Measurements from ENCODE around the gene IL12RB2.

The IL12RB2 gene

DNA sequence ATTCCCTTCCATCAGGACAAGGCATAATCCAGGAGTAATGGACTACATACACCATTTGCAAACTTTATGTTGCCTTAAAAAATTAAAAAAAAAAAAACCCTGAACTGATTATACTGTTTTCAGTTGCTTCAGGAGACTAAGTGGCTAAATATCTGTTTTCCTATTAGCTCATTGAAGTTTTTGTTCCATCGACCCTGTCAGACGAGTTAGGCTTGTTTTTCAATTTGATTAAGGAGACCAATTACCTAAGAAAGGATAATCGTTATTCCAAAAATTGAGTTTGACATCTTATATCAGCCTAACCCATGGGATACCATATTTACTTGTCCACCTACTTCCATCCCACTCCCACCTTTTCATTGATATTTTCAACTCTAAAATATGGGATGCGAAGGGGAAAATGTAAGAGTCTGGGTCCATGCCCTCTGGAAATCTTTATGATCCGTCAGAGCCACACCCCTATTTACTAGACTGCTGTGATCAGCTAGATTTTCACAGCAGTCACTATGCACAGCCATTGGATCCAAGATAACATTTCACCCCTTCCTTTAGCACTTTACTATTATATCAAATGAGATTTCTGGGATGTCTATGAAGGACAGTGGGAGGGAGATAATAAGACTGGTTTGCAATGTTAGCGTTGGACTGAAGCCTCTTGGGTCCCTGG is 41.0 kb downstream of the IL12RB2 start:
- DNase-seq = no peak

DNA sequence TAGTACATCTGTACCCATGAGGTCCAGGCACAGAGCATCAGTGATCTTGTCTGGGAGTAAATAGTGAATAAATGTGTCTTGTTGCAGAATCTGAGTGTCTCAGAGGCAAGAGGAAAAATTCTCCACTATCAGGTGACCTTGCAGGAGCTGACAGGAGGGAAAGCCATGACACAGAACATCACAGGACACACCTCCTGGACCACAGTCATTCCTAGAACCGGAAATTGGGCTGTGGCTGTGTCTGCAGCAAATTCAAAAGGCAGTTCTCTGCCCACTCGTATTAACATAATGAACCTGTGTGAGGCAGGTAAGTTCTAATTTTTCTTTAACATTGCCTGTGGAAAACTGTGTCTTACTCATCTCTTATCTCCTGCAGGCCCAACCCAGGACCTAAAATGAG is 43.1 kb downstream of the IL12RB2 start:
- no peak for DNase-seq

DNA sequence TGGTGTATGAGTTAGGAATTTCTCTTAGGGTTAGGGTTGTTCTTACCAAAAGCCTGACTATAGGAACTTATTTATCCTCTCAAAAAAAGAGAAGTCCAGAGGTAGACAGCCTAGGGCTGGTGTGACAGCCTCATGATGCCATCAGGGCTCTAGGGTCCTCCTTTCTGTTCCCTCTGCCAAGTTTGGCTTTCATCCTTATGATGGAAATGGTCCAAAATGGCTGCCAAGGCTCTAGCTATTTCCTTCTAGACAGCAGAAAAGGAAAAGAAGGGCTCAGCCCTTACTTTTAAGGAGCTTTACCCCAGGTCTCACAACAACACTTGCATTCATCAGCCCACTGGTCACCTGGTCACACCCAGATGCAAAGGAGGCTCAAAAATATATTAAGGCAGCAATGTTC is 44.5 kb downstream of the IL12RB2 start:
- DNase-seq = no peak

DNA sequence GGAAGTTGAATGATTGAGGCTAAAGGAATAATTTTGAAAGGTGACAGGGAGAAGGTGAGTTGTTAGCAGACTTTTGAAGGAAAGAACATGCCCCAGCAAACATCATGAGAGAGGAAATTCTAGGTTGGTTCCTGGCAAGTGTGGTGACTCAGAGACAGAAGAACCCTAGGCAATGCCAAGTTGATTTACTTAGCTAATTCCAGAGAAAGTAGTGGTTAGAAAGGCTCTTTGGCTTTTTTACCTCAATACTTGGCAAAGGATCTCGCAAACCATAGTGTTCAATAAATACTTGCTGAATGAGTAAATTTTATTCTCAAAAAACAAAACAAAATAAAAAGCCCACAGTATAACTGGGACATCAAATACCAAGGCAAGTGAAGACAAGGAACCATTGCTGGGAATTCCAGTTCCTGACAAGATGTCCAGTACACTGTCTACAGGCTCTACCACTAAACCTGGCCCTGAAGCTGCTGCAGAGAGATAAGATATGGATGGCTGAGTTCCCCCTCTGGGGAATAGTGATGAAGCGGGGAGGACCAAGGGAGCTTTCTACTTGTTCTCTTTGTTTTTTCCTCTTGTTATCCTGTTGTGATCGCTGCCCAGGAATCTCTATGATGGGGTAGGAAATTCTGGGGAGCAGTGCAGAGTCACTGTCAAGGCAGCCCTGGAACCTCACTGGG is 48.2 kb downstream of the IL12RB2 start:
- DNase-seq = no peak

DNA sequence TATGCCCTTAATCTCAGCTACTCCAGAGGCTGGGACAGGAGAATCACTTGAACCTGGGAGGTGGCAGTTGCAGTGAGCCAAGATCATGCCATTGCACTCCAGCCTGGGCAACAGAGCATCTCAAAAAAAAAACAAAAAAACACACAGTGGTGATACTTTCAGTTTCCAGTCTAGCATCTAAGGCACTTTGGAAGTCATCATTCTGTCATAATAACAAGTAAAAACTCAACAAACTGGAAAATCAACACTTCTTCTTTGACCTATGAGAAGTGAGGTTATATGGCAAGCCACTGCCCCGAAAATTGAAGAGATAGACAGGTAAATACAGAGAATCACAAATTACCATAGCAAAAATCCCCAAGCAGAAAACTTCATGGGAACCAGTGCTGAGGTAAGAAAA is 51.9 kb downstream of the IL12RB2 start:
- no peak for DNase-seq

DNA sequence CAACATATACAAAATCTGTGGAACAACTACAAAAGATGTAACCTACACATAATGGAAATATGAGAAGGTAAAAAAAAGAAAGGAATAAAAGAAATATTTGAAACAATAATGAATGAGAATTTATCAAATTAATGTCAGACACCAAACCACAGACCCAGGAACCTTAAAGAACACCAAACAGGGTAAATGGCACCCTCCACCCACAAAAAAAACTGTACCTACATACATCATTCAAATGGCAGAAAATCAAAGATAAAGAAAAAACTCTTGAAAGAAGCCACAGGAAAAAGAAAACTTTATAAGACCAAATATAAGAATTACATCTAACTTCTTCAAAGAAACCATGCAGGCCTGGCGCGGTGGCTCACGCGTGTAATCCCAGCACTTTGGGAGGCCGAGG is 54.0 kb downstream of the IL12RB2 start:
- DNase-seq = no peak

DNA sequence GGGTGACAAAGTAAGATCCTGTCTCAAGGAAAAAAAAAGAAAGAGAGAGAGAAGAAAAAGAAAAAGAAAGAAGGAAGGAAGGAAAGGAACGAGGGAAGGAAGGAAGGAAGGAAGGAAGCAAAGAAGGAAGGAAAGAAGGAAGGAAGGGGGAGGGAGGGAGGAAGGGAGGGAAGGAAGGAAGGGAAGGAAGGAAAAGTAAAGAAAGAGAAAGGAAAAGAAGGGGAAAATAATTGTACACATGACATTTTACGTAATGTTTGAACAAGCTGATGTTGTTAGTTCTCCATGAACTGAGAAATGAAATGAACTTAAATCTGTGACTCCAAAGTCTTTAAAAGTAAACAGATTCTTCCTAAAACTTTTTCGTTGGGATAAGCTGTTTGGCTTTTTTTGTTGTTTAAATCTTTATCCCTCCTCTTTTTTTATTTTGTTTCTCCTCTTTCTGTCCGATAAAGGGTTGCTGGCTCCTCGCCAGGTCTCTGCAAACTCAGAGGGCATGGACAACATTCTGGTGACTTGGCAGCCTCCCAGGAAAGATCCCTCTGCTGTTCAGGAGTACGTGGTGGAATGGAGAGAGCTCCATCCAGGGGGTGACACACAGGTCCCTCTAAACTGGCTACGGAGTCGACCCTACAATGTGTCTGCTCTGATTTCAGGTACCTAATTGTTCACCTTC is 59.8 kb downstream of the IL12RB2 start:
- DNase-seq = no peak

DNA sequence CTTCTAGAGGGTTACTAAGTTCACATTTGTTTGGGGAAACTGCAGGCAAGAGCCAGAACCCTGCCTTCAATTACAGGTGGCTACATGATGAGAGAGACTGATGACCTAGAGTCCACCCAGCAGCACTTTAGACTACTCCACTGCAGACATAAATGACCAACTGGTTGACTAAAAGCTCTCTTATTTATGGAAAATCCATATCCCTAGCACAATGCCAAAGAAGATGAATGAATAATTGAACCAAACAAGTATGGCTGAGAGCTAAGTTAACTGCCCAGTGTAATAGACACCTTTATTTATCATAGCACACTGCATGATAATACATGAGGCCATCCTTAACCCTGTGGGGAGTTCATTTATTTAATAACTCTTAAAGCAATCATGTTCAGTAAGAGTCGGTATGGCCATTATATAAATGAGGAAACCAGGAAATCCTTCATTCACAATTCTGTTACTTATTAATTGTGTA is 60.4 kb downstream of the IL12RB2 start:
- no peak for DNase-seq

DNA sequence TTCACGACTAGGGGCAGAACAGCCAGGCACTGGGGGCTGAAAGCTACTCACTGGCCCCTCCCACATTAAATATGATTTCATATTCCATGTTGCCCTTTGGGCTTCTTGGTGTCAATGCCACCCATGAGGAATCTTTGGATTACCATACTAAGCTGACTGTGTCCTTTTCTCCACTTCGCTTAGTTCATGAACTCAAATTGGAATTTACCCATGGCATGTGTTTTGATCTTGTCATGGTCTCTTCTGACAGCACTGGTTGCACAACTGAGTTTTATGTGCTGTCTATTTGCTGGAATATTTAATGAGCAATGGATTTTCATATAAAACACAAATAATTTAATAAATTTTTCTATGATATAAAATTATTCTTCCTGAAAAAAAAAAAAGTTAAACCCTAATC is 63.4 kb downstream of the IL12RB2 start:
- DNase-seq = no peak

DNA sequence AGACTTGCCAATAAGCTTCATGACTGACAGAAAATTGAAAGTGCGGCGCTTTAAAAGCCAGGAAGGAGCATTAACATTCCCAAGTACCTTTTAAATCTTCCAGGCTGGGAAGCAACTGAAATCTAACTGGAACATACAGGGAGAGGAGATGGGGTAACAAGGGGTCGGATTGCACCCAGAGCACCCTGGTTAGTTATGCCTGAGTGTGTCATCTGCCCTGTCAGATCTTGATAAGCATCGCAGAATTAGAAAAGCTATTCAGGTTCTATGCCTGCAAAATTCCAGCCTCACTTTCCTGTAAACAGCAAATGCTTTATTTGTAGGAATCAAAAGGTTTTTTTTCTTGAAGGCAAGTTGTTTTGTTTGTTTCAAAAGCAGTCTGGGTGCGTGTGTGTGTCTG is 64.0 kb downstream of the IL12RB2 start:
- no peak for DNase-seq

DNA sequence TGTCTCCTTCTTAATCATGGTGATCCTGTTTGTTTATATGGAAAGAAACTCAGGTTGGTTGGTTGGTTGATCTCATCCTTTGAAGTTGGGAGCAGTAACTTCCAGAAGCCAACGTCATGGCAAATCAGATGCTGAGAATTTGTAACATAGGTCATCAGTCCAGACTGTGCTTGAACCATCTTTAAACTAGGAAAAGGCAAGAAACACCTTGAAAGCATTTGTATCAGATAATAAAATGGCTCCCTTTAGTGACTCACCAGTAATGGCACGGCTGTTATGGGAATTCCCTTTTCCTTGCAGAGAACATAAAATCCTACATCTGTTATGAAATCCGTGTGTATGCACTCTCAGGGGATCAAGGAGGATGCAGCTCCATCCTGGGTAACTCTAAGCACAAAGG is 64.5 kb downstream of the IL12RB2 start:
- no peak for DNase-seq

DNA sequence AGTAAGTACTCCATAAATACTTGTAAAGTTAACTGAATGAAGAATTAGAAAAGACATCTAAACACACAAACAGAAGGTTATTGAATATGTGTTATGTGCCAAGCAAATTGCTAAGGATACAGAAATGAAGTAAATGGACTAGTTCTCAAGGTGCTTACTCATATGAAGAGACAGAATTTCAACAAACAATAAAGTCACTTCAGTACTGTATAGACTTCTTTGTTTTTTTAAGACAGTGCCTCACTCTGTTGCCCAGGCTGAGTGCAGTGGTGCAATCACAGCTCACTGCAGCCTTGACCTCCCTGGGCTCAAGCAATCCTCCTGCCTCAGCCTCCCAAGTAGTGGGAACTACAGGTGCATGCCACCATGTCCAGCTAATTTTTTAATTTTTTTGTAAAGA is 65.2 kb downstream of the IL12RB2 start:
- no peak for DNase-seq

DNA sequence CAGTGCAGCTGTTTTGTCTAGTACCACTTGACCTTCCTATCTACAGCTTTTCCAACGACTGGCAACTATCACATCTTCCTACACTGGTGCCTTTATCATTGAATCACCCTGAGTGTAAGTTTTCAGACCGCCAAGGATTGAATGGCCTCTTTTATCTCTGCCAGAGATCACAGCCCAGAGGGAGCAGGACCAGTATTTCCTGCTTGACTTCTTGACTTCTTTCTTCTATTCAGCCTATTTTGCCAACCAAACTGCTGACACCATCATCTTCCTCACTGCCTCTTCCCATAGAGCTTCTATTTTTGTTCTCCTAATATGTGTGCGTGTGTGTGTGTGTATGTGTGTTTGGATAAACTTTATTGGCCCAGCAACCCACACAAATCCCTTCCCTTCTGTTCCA is 68.7 kb downstream of the IL12RB2 start:
- no peak for DNase-seq

DNA sequence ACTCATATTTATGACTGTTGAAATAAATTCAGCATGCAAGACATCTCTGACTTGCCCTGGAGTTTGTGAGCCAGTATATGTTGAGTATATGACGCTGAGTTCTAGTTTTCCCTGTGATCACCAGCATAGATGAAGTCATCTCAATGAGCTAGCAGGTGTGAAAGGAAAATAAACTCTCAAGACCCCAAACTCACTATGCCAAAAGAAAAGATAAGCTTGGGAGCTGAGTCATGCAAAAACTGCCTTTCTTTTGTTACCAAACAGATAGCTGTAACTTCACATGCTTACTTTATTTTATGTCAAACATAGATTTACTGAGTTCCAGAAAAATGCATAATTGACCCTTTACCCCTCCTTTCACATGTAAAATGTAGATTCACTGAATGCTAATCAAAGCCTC is 69.6 kb downstream of the IL12RB2 start:
- no peak for DNase-seq

DNA sequence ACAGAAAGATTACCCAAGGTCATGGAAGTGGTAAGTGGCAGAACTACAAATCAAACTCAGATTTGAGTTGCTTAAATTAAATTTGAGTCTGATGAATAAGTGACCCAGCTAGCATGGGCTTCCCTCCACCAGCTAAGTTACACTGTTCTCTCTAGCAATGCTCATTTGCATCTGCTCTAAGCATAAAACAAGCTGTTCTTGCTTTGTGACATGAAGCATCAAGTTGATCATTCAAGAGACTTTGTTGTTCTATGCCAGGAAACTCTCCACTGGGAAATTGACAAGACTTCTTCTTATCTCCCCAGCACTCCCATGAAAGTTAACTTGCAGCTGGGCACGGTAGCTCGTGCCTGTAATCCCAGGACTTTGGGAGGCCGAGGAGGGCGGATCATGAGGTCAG is 73.5 kb downstream of the IL12RB2 start:
- DNase-seq = no peak

DNA sequence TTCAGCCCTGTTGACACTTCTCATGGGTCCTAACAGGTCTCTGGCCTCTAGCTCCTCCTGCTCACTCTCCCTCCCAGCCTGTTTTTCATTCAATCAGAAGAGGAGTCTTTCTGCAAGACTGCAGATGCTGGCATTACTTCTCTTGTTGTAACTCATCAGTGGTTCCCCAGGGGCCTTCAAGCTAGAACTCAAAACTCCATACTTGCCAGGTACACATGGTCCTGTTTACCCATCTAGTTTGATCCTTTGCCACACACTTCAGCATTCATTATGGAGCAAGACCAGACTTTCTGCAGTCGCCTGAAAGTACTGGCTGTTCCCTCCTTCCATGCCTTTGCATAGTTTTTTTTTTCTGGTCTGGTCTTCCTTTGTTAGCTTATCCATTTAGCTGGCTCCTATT is 74.6 kb downstream of the IL12RB2 start:
- no peak for DNase-seq

DNA sequence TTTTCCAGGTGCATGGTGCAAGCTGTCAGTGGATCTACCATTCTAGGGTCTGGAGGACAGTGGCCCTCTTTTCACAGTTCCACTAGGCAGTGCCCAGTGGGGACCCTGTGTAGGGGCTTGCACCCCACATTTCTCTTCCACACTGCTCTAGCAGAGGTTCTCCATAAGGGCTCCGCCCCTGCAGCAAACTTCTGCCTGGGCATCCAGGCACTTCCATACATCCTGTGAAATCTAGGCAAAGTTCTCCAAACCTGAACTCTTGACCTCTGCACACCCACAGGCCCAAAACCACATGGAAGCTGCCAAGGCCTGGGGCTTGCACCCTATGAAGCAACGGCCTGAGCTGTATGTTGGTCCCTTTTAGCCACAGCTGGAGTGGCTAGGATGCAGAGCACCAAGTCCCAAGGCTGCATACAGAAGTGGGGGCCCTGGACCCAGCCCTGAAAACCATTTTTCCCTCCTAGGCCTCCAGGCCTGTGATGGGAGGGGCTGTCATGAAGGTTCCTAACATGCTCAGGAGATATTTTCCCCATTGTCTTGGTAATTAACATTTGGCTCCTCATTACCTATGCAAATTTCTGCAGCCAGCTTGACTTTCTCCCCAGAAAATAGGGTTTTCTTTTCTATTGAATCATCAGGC is 76.4 kb downstream of the IL12RB2 start:
- no peak for DNase-seq

DNA sequence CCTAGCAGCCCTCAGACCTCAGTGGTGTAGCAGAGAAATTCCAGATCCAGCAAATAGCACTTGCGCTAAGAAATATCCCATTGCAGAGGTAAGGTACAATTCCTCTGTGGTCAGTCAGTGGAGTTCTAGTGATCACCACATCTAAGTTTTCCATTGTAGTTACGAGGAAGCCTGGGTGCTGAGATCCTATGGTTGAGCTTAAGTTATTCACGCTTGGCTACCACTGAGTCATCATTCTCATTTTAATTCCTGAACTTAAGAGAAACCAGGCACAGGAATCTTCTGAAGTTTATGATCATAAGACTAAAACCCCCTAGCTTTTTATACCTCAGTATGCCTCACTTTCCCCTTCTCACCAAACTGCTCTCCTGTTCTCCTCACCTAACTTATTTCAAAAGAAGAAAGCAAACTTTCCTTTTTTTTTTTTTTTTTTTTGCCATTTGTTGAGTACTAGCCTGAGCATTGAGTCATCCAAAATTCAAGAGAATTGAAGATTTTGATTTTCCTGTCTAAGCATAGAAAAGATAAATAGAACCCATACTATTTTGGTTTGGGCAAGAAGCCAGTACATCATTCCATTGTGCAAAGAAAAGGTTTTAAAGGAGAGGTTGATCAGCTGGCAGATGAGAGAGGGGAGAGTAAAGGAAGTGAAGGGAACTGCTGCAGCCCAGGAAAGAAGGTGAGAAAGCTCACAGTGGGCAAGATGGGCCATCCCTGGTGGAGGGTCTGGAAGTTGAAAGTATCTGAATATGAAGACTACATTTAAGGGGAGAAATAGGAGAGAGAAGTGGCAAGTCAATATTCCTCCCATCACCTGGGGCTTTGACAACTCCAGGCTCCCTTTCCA is 82.6 kb downstream of the IL12RB2 start:
- no peak for DNase-seq

DNA sequence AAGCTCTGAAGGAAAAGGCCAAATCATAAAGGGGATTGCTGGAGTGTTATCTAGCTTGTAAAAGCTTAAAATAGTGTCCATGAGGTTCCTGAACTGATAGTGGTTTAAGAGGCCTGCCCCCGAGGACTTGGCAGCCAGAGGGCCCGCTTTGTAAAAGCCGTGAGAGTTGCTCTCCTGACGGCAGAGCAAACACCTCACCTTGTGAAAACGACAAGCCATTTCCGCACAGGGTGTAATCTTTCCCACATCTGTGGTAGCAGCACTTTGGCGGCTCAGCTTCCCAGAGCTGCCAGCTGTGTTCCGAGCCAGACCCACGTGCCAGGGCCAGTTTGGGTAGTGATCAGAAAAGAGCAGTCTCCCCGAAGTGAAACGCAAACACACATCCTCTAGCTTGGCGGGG is 85.6 kb downstream of the IL12RB2 start:
- no peak for DNase-seq

DNA sequence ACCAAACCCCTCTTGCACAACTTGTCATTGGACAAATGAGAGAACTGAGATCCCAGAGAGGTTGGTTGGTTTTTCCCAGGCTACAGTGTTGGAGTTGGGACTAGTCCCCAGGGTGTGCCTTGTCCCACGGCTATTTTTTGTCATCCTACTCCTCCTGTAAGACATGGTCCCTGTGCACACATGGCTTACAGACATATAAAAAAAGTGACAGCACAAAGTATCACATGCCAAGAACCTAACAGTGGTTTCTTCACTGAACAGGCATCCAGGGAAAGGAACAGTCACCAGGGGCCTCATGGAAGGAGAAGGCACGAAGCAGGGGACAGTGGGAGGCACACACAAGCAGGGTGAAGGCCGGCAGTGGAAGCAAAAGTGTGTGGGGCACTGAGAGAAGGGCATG is 86.1 kb downstream of the IL12RB2 start:
- DNase-seq = no peak

DNA sequence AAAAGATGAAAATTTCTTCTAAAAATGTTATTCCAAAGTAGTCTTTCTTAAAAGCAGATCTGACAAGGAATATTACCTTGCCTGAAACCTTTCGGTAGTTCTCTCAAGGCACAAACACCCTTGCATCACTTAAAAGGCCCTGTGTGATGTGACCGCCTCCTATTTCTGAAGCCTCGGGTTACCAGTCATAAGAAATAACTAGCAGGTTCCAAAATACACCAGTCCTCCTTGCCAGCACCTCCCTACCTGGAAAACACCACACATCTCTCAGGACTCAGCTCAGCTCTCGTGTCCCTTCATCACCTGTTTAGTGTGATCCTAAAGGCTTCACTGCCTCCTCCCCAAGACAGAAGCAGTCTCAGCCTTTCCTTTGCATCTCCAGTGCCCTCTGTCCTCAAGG is 86.9 kb downstream of the IL12RB2 start:
- no peak for DNase-seq

DNA sequence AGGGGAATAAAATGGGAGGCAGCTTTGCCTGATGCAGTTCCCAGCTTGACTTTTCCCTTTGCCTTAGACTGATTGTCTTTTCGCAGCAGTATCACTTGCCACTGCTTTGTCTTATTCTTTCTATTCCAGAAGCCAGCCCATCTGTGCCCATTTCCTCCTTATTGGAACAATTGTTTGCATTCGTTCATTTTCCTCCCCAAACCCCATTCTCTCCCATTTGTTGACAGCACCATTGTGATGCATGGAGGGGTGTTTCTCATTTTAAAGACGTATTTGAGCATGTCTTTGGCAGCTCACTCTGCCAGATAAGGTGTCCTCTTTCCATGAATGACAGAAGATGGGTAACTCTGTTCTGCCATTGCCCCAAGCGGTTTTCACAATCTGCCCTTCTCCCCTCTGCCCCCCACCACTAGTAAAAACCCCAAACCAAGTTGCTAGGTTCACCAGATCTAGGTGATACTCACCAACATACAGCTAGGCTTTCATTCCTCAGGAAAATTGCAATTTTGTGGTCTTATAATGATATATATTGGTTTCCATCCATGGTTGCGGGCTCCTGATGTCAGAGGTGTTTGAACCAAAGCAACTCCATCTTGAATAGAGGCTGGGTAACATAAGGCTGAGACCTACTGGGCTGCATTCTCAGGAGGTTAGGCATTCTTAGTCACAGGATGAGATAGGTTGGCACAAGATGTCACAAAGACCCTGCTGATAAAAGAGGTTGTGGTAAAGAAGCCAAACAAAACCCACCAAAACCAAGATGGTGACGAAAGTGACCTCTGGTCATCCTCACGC is 91.7 kb downstream of the IL12RB2 start:
- DNase-seq = no peak
